GM19397 (cell line): Measurements from ENCODE around the gene SMPDL3A.

Source experiments
- ATAC-seq: cut with Tn5 transposase; IDR thresholded peaks from one replicate; pipeline ENCODE4 v1.9.1; 2021; ENCODE audit warnings: mild to moderate bottlenecking, moderate library complexity; ENCODE audit not compliant: unreplicated experiment

The SMPDL3A gene

DNA sequence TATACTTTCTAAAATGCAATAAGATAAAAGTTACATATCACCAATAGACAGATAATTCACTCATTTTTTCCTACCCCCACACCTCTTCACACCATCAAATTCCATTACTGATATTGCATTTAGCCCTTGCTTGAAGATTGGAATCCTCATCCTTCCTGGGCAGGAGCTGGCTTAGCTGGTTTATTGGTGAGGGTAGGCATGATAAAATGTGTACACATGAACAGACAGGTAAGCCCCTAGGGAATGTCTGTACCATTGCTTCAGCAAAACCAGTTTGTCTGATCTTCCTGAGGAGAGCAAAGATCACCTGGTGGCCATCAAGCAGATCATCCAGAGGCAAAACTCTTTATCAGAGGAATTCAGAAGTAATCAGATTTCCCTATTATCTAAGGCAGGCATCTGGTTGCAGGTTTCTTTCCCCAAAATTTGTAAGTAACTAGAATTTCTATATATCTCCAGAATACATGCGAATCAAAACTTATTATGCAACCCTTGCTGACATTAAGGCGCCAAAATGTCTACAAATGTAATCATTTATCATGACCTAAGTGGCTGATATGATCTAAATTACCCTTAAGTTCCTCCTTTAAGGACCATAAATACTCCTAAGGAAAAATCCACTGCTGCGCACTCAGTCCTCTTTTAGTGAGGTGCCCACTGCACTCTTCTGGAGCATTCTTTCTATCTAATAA, 16.2 kb upstream of the SMPDL3A start:
- no peak for ATAC-seq

- ATAC-seq, result no peak
Observed at GRCh38 chr6:122775975-122776374, 13.1 kb upstream of the SMPDL3A start.

- no peak for ATAC-seq
Observed at GRCh38 chr6:122778302-122778701, 10.8 kb upstream of the SMPDL3A start.

- no peak for ATAC-seq
Observed at GRCh38 chr6:122778985-122779661, 9.9 kb upstream of the SMPDL3A start.

- ATAC-seq, result no peak
Observed at GRCh38 chr6:122779667-122780066, 9.4 kb upstream of the SMPDL3A start, which contains the start of gene FABP7. Gene FABP7, plus strand, starts transcription at chr6:122779716. Its CDS starts 79 bp downstream, at chr6:122779795.

DNA sequence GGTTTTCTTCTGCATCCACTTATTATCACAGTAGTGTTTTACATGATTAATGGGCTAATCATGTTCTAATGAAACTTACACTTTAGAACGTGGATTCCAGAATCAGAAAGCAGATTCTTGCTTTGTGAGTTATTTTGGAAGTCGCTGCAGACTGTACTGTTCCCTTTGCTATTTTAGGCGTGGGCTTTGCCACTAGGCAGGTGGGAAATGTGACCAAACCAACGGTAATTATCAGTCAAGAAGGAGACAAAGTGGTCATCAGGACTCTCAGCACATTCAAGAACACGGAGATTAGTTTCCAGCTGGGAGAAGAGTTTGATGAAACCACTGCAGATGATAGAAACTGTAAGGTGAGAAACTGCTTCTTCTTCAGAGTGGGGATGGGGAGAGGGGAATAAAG, 8.9 kb upstream of the SMPDL3A start:
- no peak for ATAC-seq

DNA sequence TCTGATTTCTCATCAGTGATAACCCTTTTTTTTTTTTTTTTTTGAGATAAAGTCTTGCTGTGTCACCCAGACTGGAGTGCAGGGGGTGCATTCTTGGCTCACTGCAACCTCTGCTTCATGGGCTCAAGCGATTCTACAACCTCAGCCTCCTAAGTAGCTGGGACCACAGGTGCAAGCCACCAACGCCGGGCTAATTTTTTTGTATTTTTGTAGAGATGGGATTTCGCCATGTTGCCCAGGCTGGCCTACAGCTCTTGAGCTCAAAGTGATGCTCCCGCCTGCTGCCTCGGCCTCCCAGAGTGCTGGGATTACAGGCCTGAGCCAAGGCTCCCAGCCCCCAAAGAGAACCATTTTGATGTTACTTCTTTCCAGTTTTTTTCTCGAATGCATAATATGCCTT, 7.3 kb upstream of the SMPDL3A start:
- no peak for ATAC-seq

- ATAC-seq, result no peak
Observed at GRCh38 chr6:122783401-122783800, 5.7 kb upstream of the SMPDL3A start.

- ATAC-seq, result no peak
Observed at GRCh38 chr6:122785891-122786290, 3.2 kb upstream of the SMPDL3A start.

GRCh38 chr6:122787721-122788120, 1.3 kb upstream of the SMPDL3A start:
- no peak for ATAC-seq

GRCh38 chr6:122788208-122788607, 850 bp upstream of the SMPDL3A start:
- no peak for ATAC-seq

DNA sequence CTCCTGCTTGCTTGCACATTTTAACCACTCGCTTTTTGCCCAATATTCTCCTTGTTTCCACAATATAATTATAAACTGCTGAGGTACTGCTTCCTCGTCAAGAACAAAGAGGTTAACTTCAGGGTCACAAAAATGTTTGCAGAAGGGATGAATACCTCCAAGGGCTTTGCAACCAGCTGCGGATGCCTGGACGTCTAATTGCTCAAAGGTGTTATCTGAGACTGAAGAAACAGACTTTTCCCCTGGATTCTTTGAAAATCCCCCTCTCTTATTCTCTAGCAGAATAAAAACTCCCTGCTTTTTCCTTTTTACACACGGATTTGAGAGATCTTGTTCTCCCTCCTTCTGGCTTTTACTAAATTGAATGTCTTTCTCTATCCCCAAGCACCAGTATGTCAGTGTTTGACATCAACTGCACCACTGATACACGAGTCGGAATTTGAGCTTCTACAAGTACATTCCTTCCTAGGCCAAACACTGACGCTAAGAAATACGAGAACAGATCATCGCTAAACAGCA, 336 bp upstream of the SMPDL3A start:
- no peak for ATAC-seq

- no peak for ATAC-seq
Observed at GRCh38 chr6:122790028-122790422, 967 bp downstream of the SMPDL3A start.

- ATAC-seq, result no peak
Observed at GRCh38 chr6:122790423-122791309, 1.6 kb downstream of the SMPDL3A start.

DNA sequence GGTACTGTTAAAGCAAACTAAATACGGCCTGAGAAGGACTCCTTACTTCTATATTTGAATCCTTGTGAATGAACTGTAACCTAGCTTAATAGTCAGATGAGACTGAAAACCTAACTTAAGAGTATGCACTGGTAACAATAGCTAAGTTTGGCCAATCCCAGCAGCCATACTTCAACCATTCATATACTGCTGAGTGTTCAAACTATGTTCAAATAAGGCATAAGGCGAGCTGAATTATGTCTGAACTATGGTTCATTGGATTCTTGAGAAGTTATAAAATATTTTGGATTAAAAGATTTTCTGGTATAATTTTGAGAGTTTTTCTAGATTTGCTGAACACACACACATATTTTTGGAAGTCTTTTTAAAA, 2.2 kb downstream of the SMPDL3A start:
- no peak for ATAC-seq

- ATAC-seq, result no peak
Observed at GRCh38 chr6:122792766-122793165, 3.7 kb downstream of the SMPDL3A start.

GRCh38 chr6:122797537-122797936, 8.5 kb downstream of the SMPDL3A start:
- ATAC-seq, result no peak

GRCh38 chr6:122798099-122798641, 9.1 kb downstream of the SMPDL3A start:
- ATAC-seq, result peak; percentile 78

DNA sequence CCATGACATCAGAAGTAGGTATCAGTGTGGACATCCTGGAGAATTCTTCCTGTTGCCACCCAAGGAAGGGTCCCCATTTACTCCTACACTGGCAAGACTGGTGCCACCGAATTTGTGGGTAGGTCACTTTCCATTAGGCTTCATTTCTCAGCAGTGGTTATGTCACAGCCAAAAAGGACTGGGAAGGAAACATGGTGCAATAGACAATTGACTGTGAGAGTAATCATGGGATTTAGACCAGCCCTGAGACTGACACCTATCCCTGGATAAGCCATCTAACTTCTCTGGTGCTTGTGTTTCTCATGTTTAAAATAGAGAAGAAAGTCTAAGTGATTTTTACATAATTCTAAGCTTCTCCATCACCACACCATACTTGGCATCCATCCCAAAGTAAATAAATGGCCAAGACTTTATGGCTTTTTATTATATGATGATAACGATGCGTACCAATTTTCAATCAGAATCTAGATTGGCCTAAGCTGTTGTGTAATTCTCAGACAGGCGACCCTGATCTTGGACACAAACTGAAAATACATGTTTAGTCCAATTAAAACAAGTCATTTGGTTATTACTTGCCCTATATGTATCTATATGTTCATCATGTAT, 10.2 kb downstream of the SMPDL3A start:
- no peak for ATAC-seq

DNA sequence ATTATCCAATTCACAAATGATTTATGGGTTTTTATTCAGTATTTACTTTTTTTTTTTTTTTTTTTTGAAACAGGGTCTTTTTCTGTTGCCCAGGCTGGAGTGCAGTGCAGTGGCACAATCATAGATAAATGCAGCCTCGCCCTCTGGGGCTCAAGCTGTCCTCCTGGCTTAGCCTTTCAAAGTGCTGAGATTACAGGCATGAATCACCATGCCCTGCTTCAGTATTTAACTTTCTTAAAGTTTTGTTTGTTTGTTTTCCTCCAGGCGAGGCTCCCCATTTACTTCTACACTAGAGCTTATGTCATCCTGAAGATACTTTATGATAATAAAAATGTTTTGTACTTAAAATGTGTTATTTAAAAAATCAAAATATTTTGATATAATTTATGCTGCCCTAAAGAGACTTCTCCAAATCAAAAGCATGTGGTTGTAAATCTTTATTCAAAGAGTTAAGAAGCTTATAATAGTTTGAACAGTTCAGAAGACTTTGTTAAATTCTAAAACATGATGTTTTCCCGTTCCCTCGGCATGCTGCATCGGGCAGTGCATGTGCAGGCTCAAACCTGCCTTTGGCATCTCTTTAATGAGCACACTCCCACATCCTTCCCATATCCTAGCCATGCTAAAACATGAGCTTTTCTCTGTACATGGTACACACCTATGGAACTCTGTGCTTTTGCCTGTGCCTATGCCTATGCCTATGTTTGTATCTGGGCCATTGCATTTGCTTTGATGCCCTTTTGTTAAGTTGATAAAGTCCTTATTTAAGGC, 11.0 kb downstream of the SMPDL3A start:
- no peak for ATAC-seq
